Measurements from ENCODE around the gene ST7L.

The ST7L gene

GRCh38 chr1:112546076-112546475 is 72.9 kb downstream of the ST7L start:
- no peak overlapping the region for H3K9ac ChIP-seq (ENCODE audit: low read depth, low read length)
- no peaks in the 10 kb centered on the region for H3K9me3 ChIP-seq (ENCODE audit: insufficient read depth, low read depth, low read length)
- H3K27me3 ChIP-seq (ENCODE audit: insufficient read depth, low read length), result no peaks in the 10 kb centered on the region
- 100% methylated on average over 2 of the region's 2 CpGs for WGBS
- no peak overlapping the region for H3K4me3 ChIP-seq (ENCODE audit: low read length)
- peaks cover 24% of the 10 kb centered on the region for H3K36me3 ChIP-seq (ENCODE audit: insufficient read depth, low read length)
- no peaks in the 10 kb centered on the region for H3K4me1 ChIP-seq (ENCODE audit: insufficient read depth, low read length)
- H3K27ac ChIP-seq (ENCODE audit: low read depth, low read length), result no peak overlapping the region

GRCh38 chr1:112544751-112545150 is 74.2 kb downstream of the ST7L start:
- peaks cover 25% of the 10 kb centered on the region for H3K36me3 ChIP-seq (ENCODE audit: insufficient read depth, low read length)
- no peaks in the 10 kb centered on the region for H3K4me1 ChIP-seq (ENCODE audit: insufficient read depth, low read length)
- H3K9ac ChIP-seq (ENCODE audit: low read depth, low read length), result no peak overlapping the region
- H3K27me3 ChIP-seq (ENCODE audit: insufficient read depth, low read length), result no peaks in the 10 kb centered on the region
- WGBS, result 97% methylated on average over 3 of the region's 3 CpGs
- no peaks in the 10 kb centered on the region for H3K9me3 ChIP-seq (ENCODE audit: insufficient read depth, low read depth, low read length)
- H3K27ac ChIP-seq (ENCODE audit: low read depth, low read length), result no peak overlapping the region
- H3K4me3 ChIP-seq (ENCODE audit: low read length), result no peak overlapping the region

DNA sequence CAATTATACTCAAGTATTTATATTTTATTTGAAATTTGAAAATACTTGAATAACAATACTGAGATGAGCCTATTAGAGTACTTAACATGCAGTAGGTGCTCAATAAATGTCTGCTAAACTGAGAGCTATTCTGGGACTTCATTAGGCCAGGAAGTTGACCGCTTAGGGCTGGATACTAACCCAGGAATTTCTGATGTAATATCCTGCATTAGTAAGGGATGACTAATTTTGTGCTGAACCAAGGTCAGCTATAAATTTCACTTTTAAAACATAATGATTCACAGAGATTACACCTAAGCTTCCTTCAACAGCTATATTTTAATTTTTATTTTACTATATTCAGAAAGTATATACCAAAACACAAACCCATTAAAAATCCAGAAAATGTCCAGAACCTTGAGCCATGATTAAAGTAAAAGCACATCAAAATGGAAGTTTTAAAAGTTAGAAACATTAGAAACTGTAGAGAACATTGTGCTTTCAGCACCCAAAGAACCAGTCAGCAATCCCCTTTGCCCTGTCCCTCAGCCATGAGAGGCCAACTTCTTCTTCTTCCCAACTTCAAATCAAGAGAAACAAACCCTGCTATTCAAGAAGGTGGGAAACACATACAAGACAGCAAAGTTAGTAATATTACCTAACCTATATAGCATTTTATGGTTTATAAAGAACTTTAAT is 74.8 kb downstream of the ST7L start:
- WGBS, result 88% methylated on average over 1 of the region's 1 CpG
- Histone ChIP-seq H3K36me3 (ENCODE audit: insufficient read depth, low read length) (peaks cover 21% of the 10 kb centered on the region), H3K4me1 (ENCODE audit: insufficient read depth, low read length) (no peaks in the 10 kb centered on the region), H3K27ac (ENCODE audit: low read depth, low read length) (no peak overlapping the region), H3K9me3 (ENCODE audit: insufficient read depth, low read depth, low read length) (no peaks in the 10 kb centered on the region), H3K27me3 (ENCODE audit: insufficient read depth, low read length) (no peaks in the 10 kb centered on the region), H3K9ac (ENCODE audit: low read depth, low read length) (no peak overlapping the region), H3K4me3 (ENCODE audit: low read length) (no peak overlapping the region)

DNA sequence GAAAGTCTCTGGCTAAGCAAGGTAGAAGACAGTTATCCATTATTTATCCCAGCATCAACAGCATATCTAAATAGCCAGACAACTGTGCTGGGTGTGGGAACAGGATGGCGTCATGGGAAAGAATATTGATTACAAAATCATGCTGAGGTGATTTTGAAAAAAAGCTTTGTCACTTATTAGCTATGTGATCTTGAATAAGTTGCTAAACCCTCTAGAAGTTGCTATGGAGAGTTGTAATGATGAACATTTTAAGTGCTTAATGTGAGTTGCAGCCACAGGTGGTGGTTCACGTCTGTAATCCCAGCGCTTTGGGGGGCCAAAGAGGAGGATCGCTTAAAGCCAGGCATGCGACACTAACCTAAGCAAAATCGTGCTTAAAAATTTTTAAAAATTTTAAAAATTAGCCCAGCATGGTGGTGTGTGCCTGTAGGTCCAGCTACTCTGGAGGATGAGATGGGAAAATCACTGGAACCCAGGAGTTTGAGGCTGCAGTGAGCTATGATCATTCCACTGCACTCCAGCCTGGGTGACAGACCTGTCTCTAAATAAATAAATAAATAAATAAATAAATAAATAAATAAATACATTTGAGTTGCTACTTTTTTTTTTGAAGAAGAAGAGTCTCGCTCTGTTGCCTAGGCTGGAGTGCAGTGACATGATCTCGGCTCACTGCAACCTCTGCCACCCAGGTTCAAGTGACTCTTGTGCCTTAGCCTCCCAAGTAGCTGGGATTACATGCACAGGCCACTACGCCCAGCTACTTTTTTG is 76.6 kb downstream of the ST7L start:
- Histone ChIP-seq H3K4me3 (ENCODE audit: low read length) (no peak overlapping the region), H3K9ac (ENCODE audit: low read depth, low read length) (no peak overlapping the region), H3K4me1 (ENCODE audit: insufficient read depth, low read length) (no peaks in the 10 kb centered on the region), H3K9me3 (ENCODE audit: insufficient read depth, low read depth, low read length) (no peaks in the 10 kb centered on the region), H3K27me3 (ENCODE audit: insufficient read depth, low read length) (no peaks in the 10 kb centered on the region), H3K27ac (ENCODE audit: low read depth, low read length) (no peak overlapping the region), H3K36me3 (ENCODE audit: insufficient read depth, low read length) (peaks cover 28% of the 10 kb centered on the region)
- 93% methylated on average over 9 of the region's 9 CpGs for WGBS

- Histone ChIP-seq H3K4me1 (ENCODE audit: insufficient read depth, low read length) (no peaks in the 10 kb centered on the region), H3K27ac (ENCODE audit: low read depth, low read length) (no peak overlapping the region), H3K9ac (ENCODE audit: low read depth, low read length) (no peak overlapping the region), H3K27me3 (ENCODE audit: insufficient read depth, low read length) (no peaks in the 10 kb centered on the region), H3K36me3 (ENCODE audit: insufficient read depth, low read length) (peaks cover 28% of the 10 kb centered on the region), H3K9me3 (ENCODE audit: insufficient read depth, low read depth, low read length) (no peaks in the 10 kb centered on the region), H3K4me3 (ENCODE audit: low read length) (no peak overlapping the region)
- 88% methylated on average over 1 of the region's 1 CpG for WGBS
Observed at GRCh38 chr1:112541299-112541698, 77.6 kb downstream of the ST7L start.

- WGBS, result no CpG with 5 or more reads among the region's 1 CpG
- peaks cover 26% of the 10 kb centered on the region for H3K36me3 ChIP-seq (ENCODE audit: insufficient read depth, low read length)
- no peaks in the 10 kb centered on the region for H3K9me3 ChIP-seq (ENCODE audit: insufficient read depth, low read depth, low read length)
- H3K27ac ChIP-seq (ENCODE audit: low read depth, low read length), result no peak overlapping the region
- H3K27me3 ChIP-seq (ENCODE audit: insufficient read depth, low read length), result no peaks in the 10 kb centered on the region
- no peak overlapping the region for H3K9ac ChIP-seq (ENCODE audit: low read depth, low read length)
- H3K4me1 ChIP-seq (ENCODE audit: insufficient read depth, low read length), result no peaks in the 10 kb centered on the region
- no peak overlapping the region for H3K4me3 ChIP-seq (ENCODE audit: low read length)
Observed at GRCh38 chr1:112540226-112540794, 78.6 kb downstream of the ST7L start.

DNA sequence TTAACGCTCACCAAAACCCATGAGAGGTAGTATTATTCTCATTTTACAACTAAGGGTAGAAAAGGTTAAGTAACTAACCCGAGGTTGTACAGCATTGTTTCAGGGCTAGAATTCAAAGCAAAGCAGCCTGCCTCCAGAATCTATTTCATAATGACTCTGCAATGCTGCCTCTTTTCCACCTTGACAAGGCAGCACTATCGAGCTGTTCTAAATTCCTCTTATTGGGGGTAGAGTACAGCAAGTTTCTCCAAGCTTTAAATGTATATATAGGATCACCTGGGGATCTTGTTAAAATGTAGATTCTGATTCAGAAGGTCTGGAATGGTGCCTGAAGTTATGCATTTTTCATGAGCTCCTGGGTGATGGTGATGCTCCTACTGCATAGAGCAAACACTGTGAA is 80.1 kb downstream of the ST7L start:
- Histone ChIP-seq H3K27ac (ENCODE audit: low read depth, low read length) (no peak overlapping the region), H3K9ac (ENCODE audit: low read depth, low read length) (no peak overlapping the region), H3K36me3 (ENCODE audit: insufficient read depth, low read length) (peaks cover 23% of the 10 kb centered on the region), H3K27me3 (ENCODE audit: insufficient read depth, low read length) (no peaks in the 10 kb centered on the region), H3K4me1 (ENCODE audit: insufficient read depth, low read length) (no peaks in the 10 kb centered on the region), H3K9me3 (ENCODE audit: insufficient read depth, low read depth, low read length) (no peaks in the 10 kb centered on the region), H3K4me3 (ENCODE audit: low read length) (no peak overlapping the region)
- 95% methylated on average over 2 of the region's 3 CpGs for WGBS

DNA sequence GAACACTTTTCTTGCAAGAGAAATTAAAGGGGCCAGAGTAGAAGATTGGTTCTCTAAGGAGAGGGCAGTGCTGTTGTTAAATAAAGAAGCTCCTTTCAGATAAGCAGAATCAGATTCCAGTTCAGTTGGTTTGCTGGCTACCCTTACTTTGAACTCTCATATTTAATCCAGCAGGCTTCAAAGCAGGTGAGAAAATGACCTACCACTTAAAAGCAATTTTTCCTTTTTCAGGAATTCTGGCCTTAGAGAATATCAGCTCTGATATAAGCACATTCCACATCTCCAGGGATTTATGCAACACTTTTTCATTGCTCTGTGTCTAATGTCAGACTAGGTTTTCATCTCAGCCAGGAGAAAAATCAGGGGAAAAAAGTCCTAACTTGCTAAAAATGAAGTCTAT is 81.5 kb downstream of the ST7L start:
- H3K4me1 ChIP-seq (ENCODE audit: insufficient read depth, low read length), result no peaks in the 10 kb centered on the region
- no peak overlapping the region for H3K4me3 ChIP-seq (ENCODE audit: low read length)
- peaks cover 23% of the 10 kb centered on the region for H3K36me3 ChIP-seq (ENCODE audit: insufficient read depth, low read length)
- no peaks in the 10 kb centered on the region for H3K9me3 ChIP-seq (ENCODE audit: insufficient read depth, low read depth, low read length)
- H3K27me3 ChIP-seq (ENCODE audit: insufficient read depth, low read length), result no peaks in the 10 kb centered on the region
- no peak overlapping the region for H3K27ac ChIP-seq (ENCODE audit: low read depth, low read length)
- H3K9ac ChIP-seq (ENCODE audit: low read depth, low read length), result no peak overlapping the region

DNA sequence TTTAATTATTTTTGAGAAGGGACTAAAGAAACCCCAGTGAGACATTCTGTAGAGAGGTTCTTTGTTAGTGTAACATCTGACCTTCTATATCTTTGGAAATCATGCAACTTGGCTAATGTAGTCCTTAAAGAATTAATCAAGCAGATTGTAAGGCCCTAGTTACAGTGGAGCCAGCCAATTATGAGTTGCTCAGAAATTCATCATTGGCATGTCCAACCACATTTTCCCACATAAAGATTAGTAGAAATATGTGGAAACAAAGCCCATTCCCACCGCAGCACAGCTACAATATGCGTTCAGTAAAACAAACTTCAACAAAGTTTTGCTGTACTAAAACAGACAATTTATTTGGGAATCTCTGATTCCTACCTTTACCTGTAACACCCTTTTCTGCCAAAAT is 82.4 kb downstream of the ST7L start:
- no peaks in the 10 kb centered on the region for H3K4me1 ChIP-seq (ENCODE audit: insufficient read depth, low read length)
- H3K36me3 ChIP-seq (ENCODE audit: insufficient read depth, low read length), result peaks cover 17% of the 10 kb centered on the region
- H3K9me3 ChIP-seq (ENCODE audit: insufficient read depth, low read depth, low read length), result no peaks in the 10 kb centered on the region
- WGBS, result 95% methylated on average over 2 of the region's 2 CpGs
- H3K4me3 ChIP-seq (ENCODE audit: low read length), result no peak overlapping the region
- no peak overlapping the region for H3K27ac ChIP-seq (ENCODE audit: low read depth, low read length)
- H3K27me3 ChIP-seq (ENCODE audit: insufficient read depth, low read length), result no peaks in the 10 kb centered on the region
- H3K9ac ChIP-seq (ENCODE audit: low read depth, low read length), result no peak overlapping the region

DNA sequence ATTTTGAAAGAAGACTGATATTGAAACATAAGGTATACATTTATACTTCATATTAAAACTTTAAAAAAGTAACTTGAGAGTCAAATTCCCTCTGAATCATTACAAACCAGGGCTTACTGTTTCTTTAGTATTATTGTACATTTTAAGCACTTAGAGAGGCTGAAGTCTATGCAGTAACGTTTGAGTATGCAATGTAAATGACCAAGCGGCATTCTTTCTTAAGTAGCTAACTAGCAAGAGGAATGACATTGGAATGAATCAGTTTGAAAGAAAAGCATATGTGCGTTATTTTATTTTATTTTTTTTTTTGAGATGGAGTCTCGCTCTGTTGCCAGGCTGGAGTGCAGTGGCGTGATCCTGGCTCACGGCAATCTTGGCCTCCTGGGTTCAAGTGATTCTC is 85.9 kb downstream of the ST7L start:
- Histone ChIP-seq H3K9ac (ENCODE audit: low read depth, low read length) (no peak overlapping the region), H3K36me3 (ENCODE audit: insufficient read depth, low read length) (no peaks in the 10 kb centered on the region), H3K27me3 (ENCODE audit: insufficient read depth, low read length) (no peaks in the 10 kb centered on the region), H3K4me1 (ENCODE audit: insufficient read depth, low read length) (peaks cover 3% of the 10 kb centered on the region; the same call in 1 of the 2 replicates), H3K27ac (ENCODE audit: low read depth, low read length) (no peak overlapping the region), H3K4me3 (ENCODE audit: low read length) (no peak overlapping the region), H3K9me3 (ENCODE audit: insufficient read depth, low read depth, low read length) (no peaks in the 10 kb centered on the region)
- 87% methylated on average over 6 of the region's 6 CpGs for WGBS

GRCh38 chr1:112532064-112532463 is 86.9 kb downstream of the ST7L start:
- H3K4me1 ChIP-seq (ENCODE audit: insufficient read depth, low read length), result peaks cover 12% of the 10 kb centered on the region; the same call in 1 of the 2 replicates
- H3K27ac ChIP-seq (ENCODE audit: low read depth, low read length), result no peak overlapping the region
- H3K27me3 ChIP-seq (ENCODE audit: insufficient read depth, low read length), result no peaks in the 10 kb centered on the region
- H3K4me3 ChIP-seq (ENCODE audit: low read length), result no peak overlapping the region
- H3K9me3 ChIP-seq (ENCODE audit: insufficient read depth, low read depth, low read length), result no peaks in the 10 kb centered on the region
- H3K9ac ChIP-seq (ENCODE audit: low read depth, low read length), result no peak overlapping the region
- no peaks in the 10 kb centered on the region for H3K36me3 ChIP-seq (ENCODE audit: insufficient read depth, low read length)
- WGBS, result 92% methylated on average over 4 of the region's 4 CpGs

All from HUES64 (cell line).